ENCODE results near the gene RPSA. TPM values are rescaled to one million over a fixed set of nuclear protein-coding genes. Genes with fewer than 3 reads are reported as not detected.

Gene RPSA
- total RNA-seq, 1 experiment from 2014 or later = 1,984 TPM

DNA sequence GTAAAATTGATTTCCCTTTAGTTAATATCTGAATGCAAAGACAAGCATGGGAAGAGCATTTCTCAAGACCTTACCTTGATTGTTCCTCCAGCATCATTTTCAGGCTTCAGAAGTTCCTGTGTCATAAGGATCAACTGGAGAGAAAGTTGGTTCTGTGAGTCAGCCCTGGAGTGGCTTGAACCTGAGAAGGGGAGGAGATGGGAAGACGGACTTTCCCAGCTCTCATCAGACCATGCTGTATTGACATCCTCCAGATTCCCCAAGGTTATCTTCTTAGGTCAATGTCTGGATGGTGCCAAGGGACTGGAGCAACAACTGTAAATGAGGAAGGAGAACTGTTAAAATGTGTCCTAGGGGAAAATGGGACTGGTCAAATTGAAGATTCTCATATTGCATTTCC is 21.0 kb downstream of the RPSA start:
- ChIA-PET POLR2A (interaction anchor here (1.7 kb wide), 1 partner anchor 11 kb away, joined by 5 read pairs; no protein-coding TSS in a partner anchor), CTCF (interaction anchor here (1.2 to 3.8 kb wide), 3 partner anchors 20 to 71 kb away, joined by 5 to 18 read pairs (median 6); no protein-coding TSS in a partner anchor)
- no peak for DNase-seq (ENCODE audit: unreplicated experiment)
- no peak overlapping the region for H3K4me3 Mint-ChIP-seq (ENCODE audit: unreplicated experiment)
- H3K36me3 Mint-ChIP-seq (ENCODE audit: insufficient read depth, unreplicated experiment) = no peaks in the 10 kb centered on the region
- intact Hi-C loops (cut with micrococcal nuclease) = no loop called here
- no peaks in the 10 kb centered on the region for H3K9me3 Mint-ChIP-seq (ENCODE audit: unreplicated experiment)
- no peak overlapping the region for H3K27ac Mint-ChIP-seq (ENCODE audit: low read depth, unreplicated experiment)
- no peaks in the 10 kb centered on the region for H3K27me3 Mint-ChIP-seq (ENCODE audit: insufficient read depth, unreplicated experiment)
- H3K4me1 Mint-ChIP-seq (ENCODE audit: insufficient read depth, unreplicated experiment) = no peaks in the 10 kb centered on the region
- TF ChIP-seq, protein P1, sequence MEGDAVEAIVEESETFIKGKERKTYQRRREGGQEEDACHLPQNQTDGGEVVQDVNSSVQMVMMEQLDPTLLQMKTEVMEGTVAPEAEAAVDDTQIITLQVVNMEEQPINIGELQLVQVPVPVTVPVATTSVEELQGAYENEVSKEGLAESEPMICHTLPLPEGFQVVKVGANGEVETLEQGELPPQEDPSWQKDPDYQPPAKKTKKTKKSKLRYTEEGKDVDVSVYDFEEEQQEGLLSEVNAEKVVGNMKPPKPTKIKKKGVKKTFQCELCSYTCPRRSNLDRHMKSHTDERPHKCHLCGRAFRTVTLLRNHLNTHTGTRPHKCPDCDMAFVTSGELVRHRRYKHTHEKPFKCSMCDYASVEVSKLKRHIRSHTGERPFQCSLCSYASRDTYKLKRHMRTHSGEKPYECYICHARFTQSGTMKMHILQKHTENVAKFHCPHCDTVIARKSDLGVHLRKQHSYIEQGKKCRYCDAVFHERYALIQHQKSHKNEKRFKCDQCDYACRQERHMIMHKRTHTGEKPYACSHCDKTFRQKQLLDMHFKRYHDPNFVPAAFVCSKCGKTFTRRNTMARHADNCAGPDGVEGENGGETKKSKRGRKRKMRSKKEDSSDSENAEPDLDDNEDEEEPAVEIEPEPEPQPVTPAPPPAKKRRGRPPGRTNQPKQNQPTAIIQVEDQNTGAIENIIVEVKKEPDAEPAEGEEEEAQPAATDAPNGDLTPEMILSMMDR (IDR thresholded peaks at IDR 0.05; ENCODE audit: unreplicated experiment) = no peak
- BruUV-seq (replicated peaks) = no TSS peak

DNA sequence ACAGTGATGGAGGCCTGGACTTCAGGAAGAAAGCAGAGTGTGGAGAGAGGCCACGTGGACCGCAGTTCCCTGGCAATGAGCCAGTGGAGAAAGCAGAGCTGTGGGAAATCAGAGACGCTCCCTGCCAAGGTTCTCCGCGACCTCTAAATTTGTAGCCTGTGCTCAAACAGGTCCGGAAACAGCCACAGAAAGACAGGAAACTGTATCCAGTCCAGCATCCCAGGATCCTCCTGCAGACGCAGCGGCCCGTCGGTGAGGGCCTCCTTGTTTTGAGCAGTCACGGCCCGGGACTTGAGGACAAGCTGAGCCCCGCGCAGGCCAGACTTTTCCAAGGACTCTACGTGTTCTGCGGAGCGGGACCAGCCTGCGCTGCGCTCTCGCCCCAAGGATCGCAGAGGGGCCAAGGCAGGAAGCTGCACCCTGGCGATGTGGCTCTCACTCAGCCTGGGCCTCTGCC is 22.3 kb downstream of the RPSA start:
- Mint-ChIP-seq H3K4me1 (ENCODE audit: insufficient read depth, unreplicated experiment) (peaks cover 2% of the 10 kb centered on the region), H3K36me3 (ENCODE audit: insufficient read depth, unreplicated experiment) (no peaks in the 10 kb centered on the region), H3K27me3 (ENCODE audit: insufficient read depth, unreplicated experiment) (no peaks in the 10 kb centered on the region), H3K27ac (ENCODE audit: low read depth, unreplicated experiment) (no peak overlapping the region), H3K9me3 (ENCODE audit: unreplicated experiment) (no peaks in the 10 kb centered on the region), H3K4me3 (ENCODE audit: unreplicated experiment) (no peak overlapping the region)
- ChIA-PET POLR2A (interaction anchor here (0.6 kb wide), 1 partner anchor 13 kb away, joined by 4 read pairs; no protein-coding TSS in a partner anchor), CTCF (interaction anchor here (3.8 kb wide), 1 partner anchor 18 kb away, joined by 18 read pairs; no protein-coding TSS in a partner anchor)
- TF ChIP-seq, protein P1 (IDR thresholded peaks at IDR 0.05; ENCODE audit: unreplicated experiment) = no peak
- no TSS peak for BruUV-seq (replicated peaks)
- intact Hi-C loops (cut with micrococcal nuclease) = no loop called here
- DNase-seq (ENCODE audit: unreplicated experiment) = no peak

- H3K36me3 Mint-ChIP-seq (ENCODE audit: insufficient read depth, unreplicated experiment) = no peaks in the 10 kb centered on the region
- no peak for DNase-seq (ENCODE audit: unreplicated experiment)
- no peaks in the 10 kb centered on the region for H3K27me3 Mint-ChIP-seq (ENCODE audit: insufficient read depth, unreplicated experiment)
- no peak overlapping the region for H3K4me3 Mint-ChIP-seq (ENCODE audit: unreplicated experiment)
- no peak overlapping the region for H3K27ac Mint-ChIP-seq (ENCODE audit: low read depth, unreplicated experiment)
- POLR2A ChIA-PET = no interaction called here
- peaks cover 9% of the 10 kb centered on the region for H3K4me1 Mint-ChIP-seq (ENCODE audit: insufficient read depth, unreplicated experiment)
- intact Hi-C loops (cut with micrococcal nuclease) = no loop called here
- CTCF ChIA-PET = interaction anchor here (0.6 to 2.9 kb wide), 3 partner anchors 13 to 26 kb away, joined by 3 to 24 read pairs (median 5); no protein-coding TSS in a partner anchor
- TF ChIP-seq, protein P1 (IDR thresholded peaks at IDR 0.05; ENCODE audit: unreplicated experiment) = no peak
- H3K9me3 Mint-ChIP-seq (ENCODE audit: unreplicated experiment) = no peaks in the 10 kb centered on the region
- no TSS peak for BruUV-seq (replicated peaks)
Measured at GRCh38 chr3:39429466-39429865, 22.9 kb downstream of the RPSA start.

- CTCF ChIA-PET = interaction anchor here (1.2 to 2.9 kb wide), 3 partner anchors 14 to 67 kb away, joined by 5 to 24 read pairs (median 6); no protein-coding TSS in a partner anchor
- DNase-seq (ENCODE audit: unreplicated experiment) = peak; percentile 33
Measured at GRCh38 chr3:39432342-39432741, 25.8 kb downstream of the RPSA start.

More at GRCh38 chr3:39432342-39432741, 25.8 kb downstream of the RPSA start:
- H3K4me3 Mint-ChIP-seq (ENCODE audit: unreplicated experiment) = no peak overlapping the region
- TF ChIP-seq, protein P1 (IDR thresholded peaks at IDR 0.05; ENCODE audit: unreplicated experiment) = no peak
- no peaks in the 10 kb centered on the region for H3K9me3 Mint-ChIP-seq (ENCODE audit: unreplicated experiment)
- POLR2A ChIA-PET = interaction anchor here (1.2 kb wide), 1 partner anchor 8 kb away, joined by 5 read pairs; no protein-coding TSS in a partner anchor
- no peak overlapping the region for H3K27ac Mint-ChIP-seq (ENCODE audit: low read depth, unreplicated experiment)
- H3K27me3 Mint-ChIP-seq (ENCODE audit: insufficient read depth, unreplicated experiment) = no peaks in the 10 kb centered on the region
- intact Hi-C loops (cut with micrococcal nuclease) = no loop called here
- BruUV-seq (replicated peaks) = no TSS peak
- peaks cover 17% of the 10 kb centered on the region for H3K4me1 Mint-ChIP-seq (ENCODE audit: insufficient read depth, unreplicated experiment)
- H3K36me3 Mint-ChIP-seq (ENCODE audit: insufficient read depth, unreplicated experiment) = no peaks in the 10 kb centered on the region
